Measurements from ENCODE around the gene GGT5. TPM values are rescaled to one million over a fixed set of nuclear protein-coding genes. Genes with fewer than 3 reads are reported as not detected.
A peak's percentile ranks its signal among the peaks of the same experiment; 100 is the strongest.
"Not testable (repeated sequence)": the region's sequence is repeated elsewhere in the genome, so short reads cannot be mapped to it uniquely, and the experiment has no call there.

Gene GGT5
- total and polyA plus RNA-seq, 2 of the 13 experiments (the other 11 are each of a cell fraction or from before 2014, with no cell fraction given) = 0.69 to 3.1 TPM

- Histone ChIP-seq H3K9ac (ENCODE audit: insufficient read depth, low read depth, low read length) (no peak overlapping the region), H3K9me3 (ENCODE audit: low read length) (no peaks in the 10 kb centered on the region), H4K20me1 (ENCODE audit: insufficient read depth, low read length) (no peaks in the 10 kb centered on the region), H2AFZ (ENCODE audit: low read length) (no peak overlapping the region), H3K4me1 (ENCODE audit: insufficient read depth, low read length) (peaks cover 73% of the 10 kb centered on the region), H3K27ac (ENCODE audit: extremely low read length, insufficient read depth, low read length) (no peak overlapping the region), H3K79me2 (ENCODE audit: insufficient read depth, low read length) (no peaks in the 10 kb centered on the region), H3K27me3 (ENCODE audit: control insufficient read depth in 1 of 2, insufficient read depth in 2 of 2, low read length in 2 of 2) (no peaks in the 10 kb centered on the region), H3K4me2 (ENCODE audit: low read depth, low read length) (no peak overlapping the region), H3K4me3 (replicated peaks in 1 of 3; ENCODE audit: insufficient read depth in 1 of 3, low read depth in 2 of 3, low read length in 3 of 3) (no peak overlapping the region), H3K36me3 (replicated peaks in 1 of 2; ENCODE audit: control insufficient read depth in 1 of 2, insufficient read depth in 2 of 2, low read length in 2 of 2) (no peaks in the 10 kb centered on the region)
- 93% methylated on average over 8 of the region's 8 CpGs for WGBS (ENCODE audit: low lambda C conversion rate)
- no peak for TF ChIP-seq HIVEP1 (CRISPR knock-in tag; IDR thresholded peaks at IDR 0.05)
- TF ChIP-seq FOXA3 (CRISPR knock-in tag; IDR thresholded peaks at IDR 0.05) = no peak
- 0 out of 2 replicates have a peak, but pooled peaks have one; percentile 30 for TF ChIP-seq ZNF121 (CRISPR knock-in tag; IDR thresholded peaks at IDR 0.05)
- TF ChIP-seq ZNF33A (CRISPR knock-in tag; IDR thresholded peaks at IDR 0.05; ENCODE audit: borderline replicate concordance) = no peak
- TF ChIP-seq ZNF12 (CRISPR knock-in tag; IDR thresholded peaks at IDR 0.05) = no peak
- TF ChIP-seq SMAD9 (CRISPR knock-in tag; IDR thresholded peaks at IDR 0.05) = no peak
- no peak for TF ChIP-seq PHF20 (CRISPR knock-in tag; IDR thresholded peaks at IDR 0.05)
- TF ChIP-seq HMG20A (CRISPR knock-in tag; IDR thresholded peaks at IDR 0.05; ENCODE audit: borderline replicate concordance) = no peak
- ATAC-seq (no peak), FAIRE-seq (no peak), DNase-seq (ENCODE audit: low spot score) (no peak)
- ChIA-PET CTCF (ENCODE audit: low intra/inter-chr PET ratio, low total read pairs) (no interaction called here), POLR2A (no interaction called here)
- no TSS peak for BruUV-seq (replicated peaks)
- intact Hi-C loops (cut with micrococcal nuclease; ENCODE audit: unreplicated experiment) = no loop called here
- in situ Hi-C loops (cut with HindIII; ENCODE audit: extremely low pct_ligation_motif_present, low pct_unique_long_range_greater_than_20kb) = no loop called here
Observed at GRCh38 chr22:24205438-24206195, 39.3 kb downstream of the GGT5 start.

- H3K27ac ChIP-seq (ENCODE audit: extremely low read length, insufficient read depth, low read length); DNase-seq (ENCODE audit: low spot score); H3K4me2 ChIP-seq (ENCODE audit: low read depth, low read length); CTCF ChIA-PET (ENCODE audit: low intra/inter-chr PET ratio, low total read pairs); H2AFZ ChIP-seq (ENCODE audit: low read length); POLR2A ChIA-PET; H3K79me2 ChIP-seq (ENCODE audit: insufficient read depth, low read length); intact Hi-C loops (cut with micrococcal nuclease; ENCODE audit: unreplicated experiment); in situ Hi-C loops (cut with HindIII; ENCODE audit: extremely low pct_ligation_motif_present, low pct_unique_long_range_greater_than_20kb); FAIRE-seq; H3K27me3 ChIP-seq (ENCODE audit: control insufficient read depth in 1 of 2, insufficient read depth in 2 of 2, low read length in 2 of 2); H4K20me1 ChIP-seq (ENCODE audit: insufficient read depth, low read length); H3K4me3 ChIP-seq (replicated peaks in 1 of 3; ENCODE audit: insufficient read depth in 1 of 3, low read depth in 2 of 3, low read length in 3 of 3); H3K9me3 ChIP-seq (ENCODE audit: low read length); H3K9ac ChIP-seq (ENCODE audit: insufficient read depth, low read depth, low read length); ATAC-seq; BruUV-seq (replicated peaks); H3K36me3 ChIP-seq (replicated peaks in 1 of 2; ENCODE audit: control insufficient read depth in 1 of 2, insufficient read depth in 2 of 2, low read length in 2 of 2): not testable (repeated sequence)
- whole genome bisulfite sequencing (ENCODE audit: low lambda C conversion rate) = 96% methylated on average over 5 of the region's 5 CpGs
- peaks cover 68% of the 10 kb centered on the region for H3K4me1 ChIP-seq (ENCODE audit: insufficient read depth, low read length)
Observed at GRCh38 chr22:24203856-24204255, 41.0 kb downstream of the GGT5 start.

Data from HepG2 (cell line).